GM19455 (cell line): ENCODE measurements around the gene GTF2A1.
A peak's percentile ranks its signal among the peaks of the same experiment; 100 is the strongest.

ENCODE experiments used
- ATAC-seq: cut with Tn5 transposase; IDR thresholded peaks from one replicate; pipeline ENCODE4 v1.9.1; 2021; ENCODE audit not compliant: unreplicated experiment

Gene GTF2A1

DNA sequence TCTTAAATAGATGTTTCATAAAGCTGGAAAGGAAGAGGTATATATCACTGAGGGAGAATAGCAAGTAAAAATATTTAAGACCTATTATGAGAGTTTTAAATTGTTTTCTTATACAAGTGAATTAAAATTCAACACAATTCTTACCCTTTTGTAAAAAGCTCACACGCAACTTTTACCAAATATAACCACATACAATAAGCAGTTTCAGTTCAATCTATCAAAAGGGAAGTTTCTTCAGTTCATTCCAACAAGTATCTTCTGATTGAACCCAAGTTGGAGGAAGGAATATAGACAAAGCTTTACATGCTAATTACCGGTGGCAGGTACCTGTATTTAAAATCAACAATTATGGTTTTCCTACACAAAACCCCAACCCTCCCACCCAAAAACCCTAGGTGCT, 41.1 kb downstream of the GTF2A1 start:
- ATAC-seq, result no peak

- peak; percentile 55 for ATAC-seq
Measured at GRCh38 chr14:81178063-81178462, 42.7 kb downstream of the GTF2A1 start.

- no peak for ATAC-seq
Measured at GRCh38 chr14:81177225-81177624, 43.5 kb downstream of the GTF2A1 start.

GRCh38 chr14:81176241-81176640, 44.5 kb downstream of the GTF2A1 start:
- ATAC-seq, result no peak

GRCh38 chr14:81172881-81173280, 47.9 kb downstream of the GTF2A1 start:
- ATAC-seq, result peak; percentile 3

GRCh38 chr14:81172353-81172752, 48.4 kb downstream of the GTF2A1 start:
- peak; percentile 27 for ATAC-seq

GRCh38 chr14:81170829-81171195, 49.9 kb downstream of the GTF2A1 start:
- ATAC-seq, result peak; percentile 1

DNA sequence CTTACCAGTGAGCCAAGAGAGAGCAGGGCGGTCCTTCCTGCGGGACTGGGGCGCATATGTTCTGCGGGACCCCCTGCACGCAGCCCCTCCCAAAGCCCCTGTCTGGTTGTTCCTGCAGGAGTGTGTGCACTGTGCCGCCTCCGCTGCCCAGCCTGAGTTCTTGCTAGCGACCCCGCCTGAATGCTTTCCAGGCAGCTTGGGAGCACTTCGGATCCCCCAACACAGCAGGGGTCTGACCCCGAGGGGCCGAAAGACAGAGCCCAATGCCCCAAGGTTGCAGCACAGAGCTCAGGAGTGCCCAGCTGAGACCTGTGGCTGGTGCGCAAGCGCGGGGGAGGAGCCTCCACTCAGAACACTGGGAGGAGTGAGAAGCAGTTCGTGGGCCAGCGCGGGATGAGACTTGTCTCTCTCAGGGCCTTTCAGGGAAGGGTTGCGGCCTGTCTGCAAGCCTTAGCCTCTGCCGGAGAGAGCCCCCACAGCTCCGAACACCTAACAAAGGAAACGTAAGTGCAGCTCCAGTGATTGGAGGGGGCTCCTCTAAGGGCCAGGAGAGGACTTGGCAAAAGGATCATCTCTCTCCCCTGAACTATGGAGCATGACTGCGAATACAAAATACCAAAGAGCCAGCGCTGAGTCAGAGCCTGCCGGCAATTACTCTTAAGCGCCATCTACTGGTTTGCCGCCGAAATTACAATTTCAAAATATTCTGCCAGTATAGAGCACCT, 50.5 kb downstream of the GTF2A1 start:
- peak; percentile 95 for ATAC-seq

DNA sequence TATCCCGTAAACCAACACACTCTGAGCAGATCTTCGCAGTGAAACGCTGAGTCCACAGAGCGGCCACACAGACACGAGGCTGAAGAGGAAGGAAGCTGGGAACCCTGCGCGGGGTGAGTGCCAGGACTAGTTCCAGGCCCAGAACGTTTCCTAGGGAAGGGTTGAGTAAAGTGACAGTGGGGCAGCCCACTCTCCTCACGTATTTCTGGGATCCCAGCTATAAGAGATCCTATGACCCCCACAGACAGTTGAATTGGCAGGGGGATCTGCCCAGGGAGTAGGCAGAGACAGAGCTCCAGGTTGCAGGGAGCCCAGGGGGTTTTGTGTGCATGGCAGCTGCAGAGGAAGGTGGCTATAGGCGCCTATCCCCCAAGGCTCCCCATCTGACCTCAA, 51.1 kb downstream of the GTF2A1 start:
- peak; percentile 33 for ATAC-seq

DNA sequence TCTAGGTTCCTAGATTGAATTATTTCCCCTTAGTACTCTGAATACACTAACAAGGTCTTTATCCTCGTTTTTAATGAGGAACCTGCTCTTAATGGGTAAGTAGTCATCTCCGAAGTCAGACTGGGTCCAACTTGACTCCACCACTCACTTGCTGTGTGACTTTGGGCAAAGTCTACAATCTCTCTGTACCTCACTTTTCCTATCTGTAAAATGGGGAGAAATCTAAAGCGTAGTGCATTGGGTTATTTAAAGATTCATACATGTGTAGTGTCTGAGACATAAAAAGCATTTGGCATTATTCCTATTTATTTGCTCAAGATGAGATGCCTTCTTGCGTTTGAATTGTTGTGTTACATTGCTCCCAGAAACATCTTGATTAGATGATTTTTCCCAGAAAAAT, 51.5 kb downstream of the GTF2A1 start:
- ATAC-seq, result no peak

- no peak for ATAC-seq
Measured at GRCh38 chr14:81166121-81166520, 54.6 kb downstream of the GTF2A1 start.

- no peak for ATAC-seq
Measured at GRCh38 chr14:81165188-81165587, 55.6 kb downstream of the GTF2A1 start.

DNA sequence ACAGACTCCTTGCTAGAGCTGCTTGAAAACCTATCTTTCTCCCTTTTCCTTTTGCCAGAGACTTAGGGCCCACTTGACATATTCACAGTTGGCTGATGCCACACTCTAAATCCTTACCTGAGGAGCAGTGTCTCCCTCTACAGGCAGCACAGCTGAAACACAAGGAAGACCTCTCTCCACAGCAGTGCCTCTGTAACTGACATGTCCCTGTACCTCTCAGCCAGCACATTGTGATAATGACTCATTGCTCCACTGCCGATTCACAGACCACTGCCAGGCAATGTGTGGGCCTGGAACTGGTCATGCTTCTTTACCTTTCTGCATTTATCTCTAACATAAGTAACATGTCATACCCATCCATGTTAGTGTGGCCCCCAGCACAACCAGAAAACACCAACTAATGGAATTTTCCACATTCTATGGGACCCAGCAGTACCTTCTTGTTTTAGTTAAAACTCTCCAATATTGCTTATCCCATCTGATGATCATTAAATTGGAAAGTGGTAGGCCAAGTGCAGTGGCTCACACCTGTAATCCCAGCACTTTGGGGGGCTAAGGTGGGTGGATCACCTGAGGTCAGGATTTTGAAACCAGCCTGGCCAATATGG, 56.5 kb downstream of the GTF2A1 start:
- peak; percentile 97 for ATAC-seq

DNA sequence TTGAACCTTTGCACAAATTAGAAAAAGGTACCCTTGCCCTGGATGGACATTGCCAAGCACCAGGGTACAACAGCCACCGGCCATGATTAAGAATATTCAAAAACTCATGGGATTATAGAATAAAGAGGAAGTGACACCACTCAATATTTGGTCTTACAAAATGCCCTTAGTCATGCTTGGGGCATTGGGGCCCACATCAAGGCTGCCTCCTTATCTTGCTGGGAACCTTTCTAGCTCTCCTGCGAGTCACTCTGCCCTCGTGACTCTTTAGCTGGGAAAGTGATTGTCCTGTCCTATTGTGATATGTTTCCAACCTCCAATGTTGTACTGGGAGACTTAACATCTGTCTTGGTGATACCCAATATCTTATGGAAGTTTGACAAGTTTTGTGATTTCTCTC, 57.8 kb downstream of the GTF2A1 start:
- ATAC-seq, result no peak

DNA sequence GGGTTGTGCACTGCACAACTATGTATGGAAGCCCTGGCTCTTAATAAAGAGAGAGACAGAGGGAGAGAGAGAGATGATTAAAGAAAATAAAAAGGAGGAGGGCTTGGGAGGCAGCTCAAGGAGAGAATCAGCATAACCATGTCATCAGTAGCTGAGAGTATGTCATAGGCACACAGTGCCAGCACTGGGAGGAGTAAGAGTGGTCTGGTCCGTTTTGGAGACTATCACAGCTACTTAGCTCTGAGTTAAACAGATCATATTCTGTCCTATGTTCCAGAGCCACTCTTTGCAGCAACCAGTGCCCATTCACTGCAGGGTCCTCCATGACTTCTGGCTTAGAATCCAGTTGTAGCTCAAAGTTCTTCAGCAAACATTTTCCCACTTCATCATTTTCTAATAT, 59.0 kb downstream of the GTF2A1 start:
- no peak for ATAC-seq

DNA sequence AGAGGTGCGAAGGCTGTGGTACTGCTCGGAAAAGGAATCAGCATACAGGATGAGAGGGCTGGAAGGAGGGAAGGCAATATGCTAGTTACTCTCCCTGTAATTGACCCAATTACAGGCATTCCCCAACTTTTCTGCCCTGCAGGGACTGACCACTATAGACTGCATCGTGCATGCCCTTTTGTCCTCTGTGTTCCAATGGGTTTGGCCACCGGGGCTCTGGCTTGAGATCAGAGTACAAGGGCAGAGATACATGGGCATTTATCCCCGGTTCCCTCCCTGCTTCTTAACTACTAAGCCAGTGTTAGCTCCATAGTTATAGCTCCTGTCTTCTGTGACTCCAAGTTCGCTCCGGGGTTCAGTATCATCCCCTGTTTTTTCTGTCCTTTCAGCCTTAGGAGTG, 59.7 kb downstream of the GTF2A1 start:
- no peak for ATAC-seq

DNA sequence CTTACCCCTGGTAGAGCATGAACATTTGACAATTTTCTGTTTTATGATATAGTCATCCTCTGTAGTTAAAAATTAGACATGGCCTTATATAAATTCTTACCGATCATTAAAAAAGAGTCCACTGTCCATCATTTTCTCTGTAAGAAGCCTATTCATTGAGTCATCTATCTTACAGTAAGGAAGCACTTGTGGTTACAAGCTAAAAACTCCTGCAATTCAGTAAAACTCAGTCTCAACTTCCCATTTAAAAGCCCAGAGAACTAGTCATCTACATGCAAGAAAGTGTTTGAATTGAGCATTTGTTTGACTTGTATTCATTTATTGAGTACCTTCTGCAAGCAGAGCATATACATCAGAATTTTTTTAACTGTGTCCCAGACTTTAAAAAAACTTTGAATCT, 63.3 kb downstream of the GTF2A1 start:
- no peak for ATAC-seq

- peak; percentile 59 for ATAC-seq
Measured at GRCh38 chr14:81153187-81153586, 67.6 kb downstream of the GTF2A1 start.

DNA sequence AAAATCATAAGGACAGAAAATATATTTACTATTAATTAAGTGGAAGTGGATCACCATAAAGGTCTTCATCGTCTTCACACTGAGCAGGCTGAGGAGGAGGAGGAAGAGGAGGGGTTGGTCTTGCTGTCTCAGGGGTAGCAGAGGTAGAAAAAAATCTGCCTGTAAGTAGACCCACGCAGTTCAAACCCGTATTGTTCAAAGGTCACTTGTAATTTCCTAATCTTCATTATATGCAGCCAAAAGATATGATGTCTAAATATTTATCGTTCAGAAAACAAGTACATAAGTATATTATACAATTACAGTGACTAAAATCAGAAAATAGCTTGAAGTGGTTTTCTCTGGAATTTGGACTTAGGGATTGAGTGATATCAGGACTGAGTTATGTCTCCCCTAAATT, 72.1 kb downstream of the GTF2A1 start:
- no peak for ATAC-seq

DNA sequence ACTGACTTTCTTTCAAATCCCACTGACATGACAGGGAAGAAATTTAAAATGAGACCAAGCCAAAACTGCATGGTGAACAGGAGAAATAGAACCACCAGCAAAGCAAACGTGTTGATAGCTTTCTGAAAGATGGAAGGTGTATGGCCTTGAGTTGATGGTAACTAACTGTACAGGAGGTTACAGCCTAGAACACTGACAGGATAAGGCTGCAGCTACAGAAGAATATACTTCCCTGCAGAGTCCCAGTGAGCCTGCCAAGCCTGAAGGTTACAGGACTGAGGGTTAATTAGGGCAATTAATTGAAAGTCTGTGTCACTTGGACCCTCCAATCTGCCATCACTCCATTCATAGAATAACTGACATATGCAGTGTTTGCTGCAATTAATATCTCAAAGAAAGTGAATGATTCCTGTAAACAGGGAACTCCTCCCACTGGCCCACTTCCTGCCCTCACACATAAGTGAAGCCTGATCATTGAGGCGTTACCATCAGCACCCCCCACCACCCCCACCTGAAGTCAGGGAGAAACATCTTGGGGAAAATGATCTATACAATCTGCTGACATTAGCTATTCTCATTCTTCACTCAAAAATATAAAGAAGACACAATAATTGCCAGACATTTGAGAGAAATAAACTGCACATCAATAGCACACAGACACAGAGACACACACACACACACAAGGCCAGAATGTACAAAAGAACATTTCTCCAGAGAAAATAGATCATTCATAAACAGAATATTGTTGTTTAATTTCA, 73.4 kb downstream of the GTF2A1 start:
- no peak for ATAC-seq

DNA sequence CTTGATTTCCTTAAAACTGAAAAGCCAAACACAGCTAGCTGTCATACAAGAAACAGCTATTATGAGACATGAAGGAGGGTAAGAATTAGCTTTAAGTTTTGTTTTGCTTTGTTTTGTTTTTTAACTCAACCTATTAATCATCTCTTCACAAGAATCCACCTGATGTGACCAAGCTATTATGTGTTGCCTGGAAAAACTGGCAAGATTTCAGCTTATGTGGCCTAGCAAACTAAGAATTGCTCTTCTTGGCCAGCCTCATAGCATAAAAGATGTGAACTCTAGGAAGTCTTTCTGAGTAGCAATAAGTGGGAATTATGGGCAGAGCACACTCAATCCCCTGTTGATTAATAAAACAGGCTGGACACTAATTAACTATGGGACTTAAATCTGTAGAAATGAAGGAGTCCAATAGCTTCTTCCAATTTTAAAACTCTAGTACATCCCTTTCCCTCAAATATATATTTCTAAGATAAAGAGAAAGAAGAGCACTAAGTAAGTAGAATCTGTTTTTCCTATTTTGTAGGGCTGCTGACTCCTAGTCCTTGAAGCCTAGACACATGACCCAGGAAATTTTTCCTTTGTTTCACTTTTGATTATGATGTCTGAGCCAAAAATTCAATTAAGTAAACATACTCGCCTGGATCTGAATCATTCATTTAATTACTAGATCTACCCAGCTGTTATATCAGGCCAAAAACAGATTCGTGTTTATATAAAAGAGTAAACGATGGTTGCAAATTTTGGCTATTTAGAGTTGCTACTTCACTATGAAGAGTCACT, 75.7 kb downstream of the GTF2A1 start:
- no peak for ATAC-seq
